Left lobe of liver (tissue), 2 donors: Measurements from ENCODE around the gene EFCC1. TPM values are rescaled to one million over a fixed set of nuclear protein-coding genes. Genes with fewer than 3 reads are reported as not detected.

ENCODE experiments used
- ATAC-seq: fragments of 200-7000 bp; cut with Tn5 transposase; one replicate; pipeline ENCODE4 v1.9.1; 2020; ENCODE audit warnings: mild to moderate bottlenecking, moderate library complexity
- DNase-seq: peaks from one replicate; pipeline ENCODE4 v3.0.0-alpha.2; 2020; ENCODE audit warnings: low spot score
- total RNA-seq: library from RNA; stranded (reverse); gene quantifications from one replicate; pipeline ENCODE4 v1.2.1, GENCODE V29; 2021
- donor health status: DM: no; HTN: no; CAD: no; lungs with moderate emphysema.
- donor health status: DM: no; HTN: yes; CAD: no.

EFCC1 gene
- total RNA-seq, 1 donor from 2014 or later, result 0.53 TPM

- DNase-seq, result no peak
- ATAC-seq, result no peak
Observed at GRCh38 chr3:129014148-129014547, 13.0 kb downstream of the EFCC1 start.

DNA sequence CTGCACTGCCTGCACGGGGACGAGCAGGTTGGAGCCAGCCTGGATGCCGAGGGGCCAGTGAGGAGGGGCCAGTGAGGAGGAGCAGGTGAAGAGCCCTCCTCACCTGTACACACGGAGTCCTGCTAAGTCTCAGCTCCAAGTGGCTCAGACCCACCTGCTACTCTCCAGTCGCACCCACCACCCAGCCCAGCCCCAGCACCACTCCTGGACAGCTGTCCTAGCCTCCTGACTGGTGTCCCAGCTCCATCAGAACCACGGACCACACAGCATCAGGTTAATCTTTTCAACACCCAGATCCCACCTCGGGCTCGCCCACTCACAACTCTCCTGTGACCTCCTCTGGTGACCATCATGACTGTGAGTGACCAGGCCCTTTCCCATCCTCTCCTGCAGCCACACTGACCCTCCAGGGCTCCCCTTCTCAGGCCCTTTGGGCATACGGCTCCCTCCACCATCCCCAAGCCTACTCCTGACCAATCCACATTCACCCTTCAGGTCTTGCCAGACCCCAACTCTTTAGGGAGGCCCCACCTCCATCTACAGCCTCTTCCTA, 13.8 kb downstream of the EFCC1 start:
- no peak for ATAC-seq
- DNase-seq, result no peak

GRCh38 chr3:129015388-129016105, 14.4 kb downstream of the EFCC1 start:
- ATAC-seq (peak; percentile 71), DNase-seq (no peak)

- DNase-seq (no peak), ATAC-seq (peak; percentile 24)
Observed at GRCh38 chr3:129016356-129016719, 15.2 kb downstream of the EFCC1 start.

- no peak for ATAC-seq
- no peak for DNase-seq
Observed at GRCh38 chr3:129016720-129017483, 15.8 kb downstream of the EFCC1 start.

GRCh38 chr3:129017484-129017899, 16.4 kb downstream of the EFCC1 start:
- ATAC-seq (no peak), DNase-seq (no peak)

GRCh38 chr3:129018271-129018670, 17.2 kb downstream of the EFCC1 start:
- no peak for ATAC-seq
- no peak for DNase-seq

DNA sequence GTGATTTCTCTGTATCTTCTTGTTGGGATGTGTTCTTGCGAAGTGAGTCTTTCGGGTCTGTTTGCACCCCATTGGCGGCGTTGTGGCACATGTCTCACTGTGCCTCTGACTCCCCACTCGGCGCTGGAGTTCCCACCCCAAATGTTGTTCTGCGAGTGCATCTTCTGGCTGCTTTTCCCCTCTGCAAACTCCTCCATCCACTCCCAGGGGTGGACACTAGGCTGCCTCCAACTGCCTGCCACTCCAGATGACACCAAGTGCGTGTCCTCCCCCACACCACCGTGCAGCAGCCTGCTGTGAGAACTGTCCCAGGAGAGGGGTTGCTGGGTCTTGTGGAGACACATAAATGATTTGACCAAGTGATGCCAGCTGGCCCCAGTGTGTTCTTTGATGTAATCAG, 17.6 kb downstream of the EFCC1 start:
- ATAC-seq, result no peak
- no peak for DNase-seq

- ATAC-seq (no peak), DNase-seq (no peak)
Observed at GRCh38 chr3:129019266-129019665, 18.2 kb downstream of the EFCC1 start.

DNA sequence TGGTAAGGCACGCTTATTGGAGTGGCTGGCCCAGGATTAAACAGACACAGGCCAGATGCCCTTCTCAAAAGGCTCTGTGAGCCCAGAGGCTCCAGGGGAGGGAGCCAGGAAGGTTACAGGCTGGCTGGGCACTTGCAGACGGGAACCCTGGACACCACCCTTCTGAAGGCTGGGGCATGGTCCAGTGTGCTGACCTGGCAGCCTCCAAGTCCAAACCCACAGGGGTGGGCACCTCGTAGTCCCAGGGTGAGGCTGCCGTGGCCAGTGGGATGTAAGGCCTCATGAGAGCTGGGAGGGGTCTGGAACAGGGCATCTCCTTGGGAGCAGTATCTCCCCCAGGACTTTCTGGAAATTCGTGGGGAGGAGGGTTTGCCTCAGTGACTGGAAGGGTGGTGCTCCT, 19.6 kb downstream of the EFCC1 start:
- DNase-seq (no peak), ATAC-seq (no peak)

DNA sequence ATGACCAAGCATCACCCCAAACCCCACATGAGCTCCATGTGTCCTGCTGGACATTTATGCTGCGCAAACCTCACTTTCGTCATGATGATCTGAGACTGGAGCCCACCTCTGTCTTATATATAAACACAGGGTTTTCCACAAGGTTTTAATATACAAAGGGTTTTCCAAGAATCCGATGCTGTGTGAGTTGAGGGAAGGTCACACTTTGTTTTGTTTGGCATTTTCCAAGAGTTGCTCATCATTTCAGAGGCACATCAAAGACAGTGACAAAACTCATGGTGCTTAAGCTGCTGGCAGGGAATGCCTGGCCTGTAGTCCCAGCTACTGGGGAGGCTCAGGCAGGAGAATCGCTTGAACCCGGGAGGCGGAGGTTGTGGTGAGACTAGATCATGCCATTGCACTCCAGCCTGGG, 20.0 kb downstream of the EFCC1 start:
- no peak for DNase-seq
- no peak for ATAC-seq

- DNase-seq (no peak), ATAC-seq (no peak)
Observed at GRCh38 chr3:129022114-129023007, 21.3 kb downstream of the EFCC1 start.

DNA sequence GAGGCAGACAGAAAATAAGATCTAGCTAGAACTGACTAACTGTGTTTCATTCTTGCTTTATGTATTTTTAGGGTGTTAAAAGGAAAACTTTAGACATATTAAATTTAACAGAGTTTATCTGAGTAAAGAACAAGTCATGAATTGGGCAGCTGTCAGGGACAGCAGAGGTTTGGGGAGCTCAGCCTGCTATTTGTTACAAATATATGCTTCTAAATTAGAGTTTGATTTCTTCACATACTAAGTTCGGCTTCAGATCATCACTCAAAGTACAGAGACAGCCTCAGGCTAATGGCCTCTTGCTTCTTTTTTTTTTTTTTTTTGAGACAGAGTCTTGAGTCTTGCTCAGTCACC, 21.9 kb downstream of the EFCC1 start:
- DNase-seq (no peak), ATAC-seq (no peak)

- DNase-seq (no peak), ATAC-seq (peak; percentile 67)
Observed at GRCh38 chr3:129023909-129024308, 22.8 kb downstream of the EFCC1 start.

DNA sequence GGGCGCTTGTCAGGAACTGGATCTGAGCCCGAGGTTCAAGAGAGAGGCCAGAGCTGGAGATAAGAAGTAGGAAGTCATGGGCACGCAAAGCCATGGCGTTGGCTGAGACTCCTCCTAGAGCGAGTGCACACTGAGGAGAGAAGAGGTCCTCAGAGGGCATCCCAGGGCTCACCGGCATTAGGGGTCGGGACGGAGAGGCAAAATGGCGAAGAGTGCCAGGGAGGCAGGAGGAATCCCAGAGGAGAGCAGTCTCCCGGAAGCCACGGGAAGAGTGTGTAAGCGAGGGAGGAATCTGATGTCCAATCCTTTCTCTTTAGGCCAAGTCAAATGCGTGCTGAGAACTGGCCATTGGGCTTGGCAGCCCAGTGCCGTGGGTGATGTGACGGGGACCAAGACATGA, 24.0 kb downstream of the EFCC1 start:
- ATAC-seq (no peak), DNase-seq (no peak)

- ATAC-seq (peak; percentile 24), DNase-seq (no peak)
Observed at GRCh38 chr3:129025691-129026435, 24.8 kb downstream of the EFCC1 start.

- DNase-seq (peak; percentile 81), ATAC-seq (peak; percentile 95)
Observed at GRCh38 chr3:129026728-129027543, 25.8 kb downstream of the EFCC1 start.

DNA sequence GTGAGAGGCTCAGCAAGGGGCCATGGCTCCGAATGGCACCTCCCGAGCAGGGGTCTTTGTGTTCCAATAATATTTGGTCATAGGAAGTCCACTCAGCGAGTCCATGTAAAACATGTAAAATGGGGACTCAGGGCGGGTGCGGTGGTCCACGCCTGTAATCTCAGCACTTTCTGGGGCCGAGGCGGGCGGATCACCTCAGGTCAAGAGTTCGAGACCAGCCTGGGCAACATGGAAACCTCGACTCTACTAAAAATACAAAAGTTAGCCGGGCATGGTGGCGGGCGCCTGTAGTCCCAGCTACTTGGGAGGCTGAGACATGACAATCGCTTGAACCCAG, 26.4 kb downstream of the EFCC1 start:
- ATAC-seq (no peak), DNase-seq (no peak)

DNA sequence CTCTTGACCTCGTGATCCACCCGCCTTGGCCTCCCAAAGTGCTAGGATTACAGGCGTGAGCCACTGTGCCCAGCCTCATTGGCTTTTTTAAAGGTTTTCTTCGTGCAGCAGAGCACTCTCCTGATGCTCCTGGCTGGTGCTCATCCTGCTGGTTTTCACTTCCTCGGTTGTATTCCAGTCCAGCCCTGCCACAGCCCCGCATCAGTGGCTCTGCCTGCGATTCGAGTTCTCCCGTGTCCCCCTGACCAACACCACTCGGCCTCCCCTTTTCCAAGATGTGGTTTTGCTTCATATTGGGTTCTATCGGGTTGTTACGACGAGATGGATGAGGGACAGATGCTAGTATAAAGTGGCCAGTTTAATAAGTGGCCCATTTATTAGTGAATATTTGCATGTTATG, 27.8 kb downstream of the EFCC1 start:
- DNase-seq, result no peak

DNA sequence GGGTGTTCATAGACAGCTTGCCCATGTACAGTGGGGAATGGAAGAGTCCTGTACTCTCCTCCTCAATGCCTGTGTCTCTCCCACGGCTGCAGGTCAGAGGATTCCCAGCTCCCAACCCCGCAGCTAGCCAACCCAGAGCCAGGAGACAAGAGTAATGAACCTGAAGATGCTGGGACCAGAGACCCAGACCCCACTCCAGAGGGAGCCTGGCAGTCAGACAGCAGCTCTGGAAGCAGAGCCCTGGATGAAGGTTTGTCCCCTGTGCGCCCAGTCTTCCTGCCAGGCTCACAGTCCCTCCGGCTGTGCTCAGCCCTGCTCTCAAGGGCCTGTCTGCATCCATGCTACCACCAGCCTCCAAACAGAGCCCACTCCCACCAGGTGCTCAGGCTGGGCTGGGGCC, 29.5 kb downstream of the EFCC1 start:
- no peak for DNase-seq

More for the DNA sequence above, 27.8 kb downstream of the EFCC1 start:
- no peak for ATAC-seq

More for the DNA sequence above, 29.5 kb downstream of the EFCC1 start:
- no peak for ATAC-seq
